Esophagus muscularis mucosa (tissue), 4 donors: ENCODE measurements around the gene PRDM16. TPM values are rescaled to one million over a fixed set of nuclear protein-coding genes. Genes with fewer than 3 reads are reported as not detected.

Experiments
- DNase-seq: peaks from one replicate; pipeline ENCODE4 v3.0.0-alpha.2; 2017; ENCODE audit errors: extremely low spot score
- H3K27ac ChIP-seq, 4 donors: fragments of 200-600 bp; sonication (generic); replicated peaks in 1 of 4; 1 replicate in 3 of 4; 2 replicates in 1 of 4; pipeline ENCODE4 v1.5.1; 2016 to 2019; ENCODE audit warnings: mild to moderate bottlenecking in 1 of 4
- H3K27me3 ChIP-seq, 4 donors: fragments of 200-600 bp; sonication (generic); one replicate each; pipeline versions ENCODE4 v1.5.1 to v1.6.0; 2016 to 2019
- H3K36me3 ChIP-seq, 4 donors: fragments of 200-600 bp; sonication (generic); one replicate each; pipeline ENCODE4 v1.5.1; 2016 to 2019
- H3K4me1 ChIP-seq, 4 donors: fragments of 200-600 bp; sonication (generic); one replicate each; pipeline ENCODE4 v1.5.1; 2016 to 2019
- H3K4me3 ChIP-seq, 4 donors: fragments of 200-600 bp; sonication (generic); 1 replicate in 2 of 4; 2 replicates in 2 of 4; pipeline ENCODE4 v1.5.1; 2016 to 2019; ENCODE audit warnings: mild to moderate bottlenecking in 4 of 4, moderate library complexity in 1 of 4
- H3K9me3 ChIP-seq, 4 donors: fragments of 200-600 bp; sonication (generic); 1 replicate in 3 of 4; 2 replicates in 1 of 4; pipeline ENCODE4 v1.5.1; 2016 to 2019
- CTCF ChIP-seq, 3 experiments: fragments of 200-600 bp in 2 of 3; fragments of 450-650 bp in 1 of 3; sonication (generic) in 2 of 3; IDR thresholded peaks; one replicate each; pipeline ENCODE4 v1.5.1; 2017 to 2019; ENCODE audit warnings: antibody characterized with exemption in 3 of 3, mild to moderate bottlenecking in 2 of 3, moderate library complexity in 1 of 3
- EP300 ChIP-seq: sonication (generic); formaldehyde crosslinking; IDR thresholded peaks from one replicate; pipeline ENCODE4 v1.6.1; 2017; ENCODE audit warnings: antibody characterized with exemption
- POLR2A ChIP-seq: fragments of 450-650 bp; IDR thresholded peaks from one replicate; pipeline ENCODE4 v1.6.1; 2017; ENCODE audit warnings: antibody characterized with exemption, moderate library complexity, mild to moderate bottlenecking, low read depth
- POLR2AphosphoS5 ChIP-seq, 2 donors: sonication (generic); formaldehyde crosslinking; IDR thresholded peaks; one replicate each; pipeline ENCODE4 v1.6.1; 2017; ENCODE audit warnings: antibody characterized with exemption in 2 of 2
- WGBS: methylation state at CpG from one replicate; pipeline ENCODE4 v1.1.5; 2018; 5-methylcytosine and 5-hydroxymethylcytosine counted together
- intact Hi-C: fragments of 100-400 bp; cut with DNase I; formaldehyde crosslinking; loops from one replicate; pipeline ENCODE4 v1.15.1; 2023
- total RNA-seq, 4 donors: library from RNA; depleted of rRNA; stranded (reverse); fragments of >200 nt; gene quantifications; one replicate each; pipeline versions ENCODE4 v1.1.0 to v1.2.1, GENCODE V29; 2016

PRDM16 gene
- total RNA-seq, 4 donors from 2014 or later: 1.2 to 4.4 (median 2.2) TPM

DNA sequence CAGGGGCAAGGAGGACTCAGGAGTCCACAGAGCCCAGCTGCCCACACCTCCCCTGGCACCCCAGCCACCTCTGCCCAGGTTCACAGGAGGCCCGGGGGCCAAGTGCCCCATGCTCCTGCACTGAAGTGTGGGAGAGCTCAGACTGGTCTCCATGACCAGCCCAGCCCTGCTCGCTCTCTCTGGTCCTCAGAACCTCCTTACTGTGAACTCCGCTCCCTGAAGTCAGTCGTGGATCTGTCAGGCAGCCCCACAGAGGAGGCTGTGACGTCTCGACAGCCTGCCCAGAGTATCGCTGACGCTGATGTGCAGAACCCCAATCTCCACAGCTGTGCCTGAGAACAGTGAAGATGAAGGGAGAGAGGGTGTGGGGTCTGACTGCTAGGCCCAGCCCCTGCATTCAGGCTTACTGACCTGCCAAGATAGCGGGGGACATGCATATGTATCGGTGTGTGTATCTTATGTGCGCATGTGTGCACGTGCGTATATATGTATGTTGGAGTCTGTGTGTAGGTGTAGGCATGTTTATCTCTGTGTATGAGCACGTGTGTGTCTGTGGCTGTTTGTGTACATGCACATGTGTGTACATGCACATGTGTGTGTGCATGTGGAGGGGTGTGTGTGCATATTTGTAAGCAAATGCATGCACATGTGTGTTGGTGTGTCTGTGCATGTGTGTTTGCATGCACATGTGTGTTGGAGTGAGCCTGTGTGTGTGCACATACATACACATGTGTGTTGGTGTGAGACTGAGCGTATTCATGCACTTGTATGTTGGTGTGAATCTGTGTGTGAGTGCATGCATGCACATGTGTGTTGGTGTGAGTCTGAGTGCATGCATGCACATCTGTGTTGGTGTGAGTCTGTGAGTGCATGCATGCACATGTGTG, 267.0 kb downstream of the PRDM16 start:
- Histone ChIP-seq H3K4me3 (no peak overlapping the region), H3K4me1 (peaks cover 0 to 28% (median 5%) of the 10 kb centered on the region in 4 donors), H3K36me3 (no peaks in the 10 kb centered on the region), H3K27me3 (peaks cover 0 to 65% (median 2%) of the 10 kb centered on the region in 4 donors), H3K9me3 (no peaks in the 10 kb centered on the region), H3K27ac (no peak overlapping the region)
- DNase-seq: no peak
- WGBS: 76% methylated on average over 15 of the region's 15 CpGs
- intact Hi-C loops: no loop called here
- TF ChIP-seq EP300 (no peak), POLR2AphosphoS5 (IDR thresholded peaks at IDR 0.05) (no peak), CTCF (IDR thresholded peaks at IDR 0.05) (no peak)

DNA sequence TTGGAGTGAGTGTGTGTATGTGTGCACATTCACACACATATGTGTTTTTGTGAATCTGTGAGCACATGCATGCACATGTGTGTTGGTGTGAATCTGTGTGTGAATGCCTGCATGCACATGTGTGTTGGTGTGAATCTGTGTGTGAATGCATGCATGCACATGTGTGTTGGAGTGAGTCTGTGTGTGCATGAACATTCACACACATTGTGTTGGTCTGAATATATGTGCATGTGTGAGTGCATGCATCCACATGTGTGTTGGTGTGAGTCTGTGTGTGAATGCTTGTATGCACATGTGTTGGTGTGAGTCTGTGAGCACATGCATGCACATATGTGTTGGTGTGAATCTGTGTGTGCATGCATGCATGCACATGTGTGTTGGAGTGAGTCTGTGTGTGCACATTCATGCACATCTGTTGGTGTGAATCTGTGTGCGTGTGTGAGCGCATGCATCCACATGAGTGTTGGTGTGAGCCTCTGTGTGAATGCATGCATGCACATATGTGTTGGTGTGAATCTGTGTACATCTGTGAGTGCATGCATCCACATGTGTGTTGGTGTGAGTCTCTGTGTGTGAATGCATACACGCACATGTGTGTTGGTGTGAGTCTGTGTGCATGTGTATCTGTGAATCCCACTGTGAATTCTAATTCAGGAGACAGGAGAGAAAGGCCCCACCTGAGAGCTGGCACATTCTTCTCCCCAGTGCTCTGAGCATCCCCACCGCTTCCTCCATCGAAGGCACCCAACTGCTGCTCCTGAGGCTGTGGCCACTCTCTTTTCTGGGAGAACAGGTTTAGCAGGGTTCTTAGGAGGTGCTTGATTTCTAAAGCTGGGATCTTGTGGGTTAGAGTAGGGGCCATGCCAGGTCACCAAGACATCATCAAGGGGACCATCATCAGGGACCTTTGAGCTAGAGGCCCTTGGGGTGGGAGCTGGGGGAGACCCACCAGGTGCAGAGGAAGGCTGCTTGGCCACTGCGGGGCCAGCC, 267.9 kb downstream of the PRDM16 start:
- Histone ChIP-seq H3K9me3 (no peaks in the 10 kb centered on the region), H3K4me3 (no peak overlapping the region), H3K27me3 (peaks cover 0 to 72% (median 2%) of the 10 kb centered on the region in 4 donors), H3K27ac (no peak overlapping the region), H3K4me1 (peaks cover 0 to 28% (median 5%) of the 10 kb centered on the region in 4 donors), H3K36me3 (no peaks in the 10 kb centered on the region)
- intact Hi-C loops: no loop called here
- DNase-seq: no peak
- TF ChIP-seq CTCF (IDR thresholded peaks at IDR 0.05): no peak
- TF ChIP-seq POLR2A: no peak
- TF ChIP-seq POLR2AphosphoS5 (IDR thresholded peaks at IDR 0.05): no peak
- TF ChIP-seq EP300: no peak
- 74% methylated on average over 5 of the region's 6 CpGs for WGBS

GRCh38 chr1:3337798-3338724, 269.1 kb downstream of the PRDM16 start:
- Histone ChIP-seq H3K4me3 (no peak overlapping the region), H3K27ac (no peak overlapping the region), H3K27me3 (peaks cover 0 to 71% (median 2%) of the 10 kb centered on the region in 4 donors), H3K36me3 (no peaks in the 10 kb centered on the region), H3K4me1 (peaks cover 0 to 28% (median 5%) of the 10 kb centered on the region in 4 donors), H3K9me3 (peaks cover 0 to 6% (median 0%) of the 10 kb centered on the region in 4 donors)
- intact Hi-C loops: no loop called here
- TF ChIP-seq POLR2AphosphoS5 (IDR thresholded peaks at IDR 0.05): no peak
- no peak for TF ChIP-seq CTCF (IDR thresholded peaks at IDR 0.05)
- TF ChIP-seq EP300: no peak
- no peak for TF ChIP-seq POLR2A
- 81% methylated on average over 9 of the region's 18 CpGs for WGBS
- DNase-seq: no peak

DNA sequence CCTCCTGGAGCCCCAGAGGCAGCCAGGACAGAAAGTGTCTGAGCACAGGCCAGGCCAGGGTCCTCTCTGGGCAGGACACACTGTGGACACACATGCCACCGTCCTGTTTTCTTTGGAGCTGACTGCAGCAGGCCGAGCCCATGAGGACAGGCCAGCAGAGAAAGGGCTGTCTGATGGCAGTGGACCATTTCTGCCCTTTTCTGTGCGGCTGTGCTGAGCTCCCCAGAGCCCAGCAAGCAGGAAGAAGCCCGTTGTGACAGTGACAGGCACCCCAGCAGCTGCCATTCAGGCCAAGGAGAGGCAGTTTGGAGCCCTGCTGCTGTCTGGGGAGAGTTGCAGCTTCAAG, 269.7 kb downstream of the PRDM16 start:
- H3K4me1 ChIP-seq: peaks cover 0 to 28% (median 5%) of the 10 kb centered on the region in 4 donors
- no peak overlapping the region for H3K4me3 ChIP-seq
- peaks cover 0 to 12% (median 4%) of the 10 kb centered on the region in 4 donors for H3K9me3 ChIP-seq
- no peaks in the 10 kb centered on the region for H3K36me3 ChIP-seq
- TF ChIP-seq EP300 (no peak), POLR2AphosphoS5 (IDR thresholded peaks at IDR 0.05) (no peak), CTCF (IDR thresholded peaks at IDR 0.05) (no peak), POLR2A (no peak)
- WGBS: no CpG with 5 or more reads among the region's 4 CpGs
- DNase-seq: no peak
- intact Hi-C loops: no loop called here
- H3K27me3 ChIP-seq: peaks cover 0 to 65% (median 2%) of the 10 kb centered on the region in 4 donors
- H3K27ac ChIP-seq: no peak overlapping the region
